Dedifferentiated amniotic fluid mesenchymal stem cell (primary cell): ENCODE data around the gene ALDH1B1.
"Not testable (repeated sequence)": the region's sequence is repeated elsewhere in the genome, so short reads cannot be mapped to it uniquely, and the experiment has no call there.

Experiments used
- DNase-seq: peaks from one replicate; pipeline ENCODE4 v3.0.0-alpha.2; 2016; ENCODE audit errors: extremely low spot score

Gene ALDH1B1

DNA sequence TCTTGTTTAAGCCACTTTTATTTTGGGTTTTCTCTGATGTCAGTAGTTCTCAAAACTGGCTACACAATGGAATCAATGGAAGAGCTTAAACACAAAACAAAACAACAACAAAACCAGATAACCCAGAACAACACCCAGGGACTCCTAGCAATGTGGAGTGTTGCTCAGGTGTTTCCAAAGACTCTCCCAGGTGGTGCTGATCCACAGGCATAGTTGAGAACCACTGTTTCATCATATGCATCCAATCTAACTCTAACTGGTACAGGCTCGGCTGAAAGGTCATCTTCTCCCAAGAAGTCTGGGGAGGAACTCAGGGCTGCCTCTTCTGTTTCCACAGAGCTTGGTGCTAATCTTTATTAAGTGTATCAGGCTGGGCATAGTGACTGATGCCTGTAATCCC lies 5.4 kb upstream of the ALDH1B1 start:
- DNase-seq, result no peak

DNA sequence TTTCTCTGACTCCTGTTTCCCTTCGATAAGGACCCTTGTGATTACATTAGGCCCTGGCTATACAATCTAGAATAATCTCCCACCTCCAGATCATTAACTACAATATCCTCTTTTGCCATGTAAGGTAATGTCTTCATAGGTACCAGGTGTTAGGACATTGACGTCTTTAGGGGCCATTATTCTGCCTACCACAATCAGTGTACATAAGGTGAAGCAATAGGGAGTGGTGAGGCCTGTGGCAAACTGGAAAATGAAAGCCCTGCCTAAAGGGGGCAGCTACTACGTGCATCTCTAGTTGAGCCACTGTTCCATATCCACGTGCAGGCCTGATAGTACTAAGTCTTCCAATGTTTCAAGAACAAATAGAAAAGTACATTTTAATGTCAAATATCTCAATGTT lies 4.8 kb upstream of the ALDH1B1 start:
- DNase-seq, result no peak

DNA sequence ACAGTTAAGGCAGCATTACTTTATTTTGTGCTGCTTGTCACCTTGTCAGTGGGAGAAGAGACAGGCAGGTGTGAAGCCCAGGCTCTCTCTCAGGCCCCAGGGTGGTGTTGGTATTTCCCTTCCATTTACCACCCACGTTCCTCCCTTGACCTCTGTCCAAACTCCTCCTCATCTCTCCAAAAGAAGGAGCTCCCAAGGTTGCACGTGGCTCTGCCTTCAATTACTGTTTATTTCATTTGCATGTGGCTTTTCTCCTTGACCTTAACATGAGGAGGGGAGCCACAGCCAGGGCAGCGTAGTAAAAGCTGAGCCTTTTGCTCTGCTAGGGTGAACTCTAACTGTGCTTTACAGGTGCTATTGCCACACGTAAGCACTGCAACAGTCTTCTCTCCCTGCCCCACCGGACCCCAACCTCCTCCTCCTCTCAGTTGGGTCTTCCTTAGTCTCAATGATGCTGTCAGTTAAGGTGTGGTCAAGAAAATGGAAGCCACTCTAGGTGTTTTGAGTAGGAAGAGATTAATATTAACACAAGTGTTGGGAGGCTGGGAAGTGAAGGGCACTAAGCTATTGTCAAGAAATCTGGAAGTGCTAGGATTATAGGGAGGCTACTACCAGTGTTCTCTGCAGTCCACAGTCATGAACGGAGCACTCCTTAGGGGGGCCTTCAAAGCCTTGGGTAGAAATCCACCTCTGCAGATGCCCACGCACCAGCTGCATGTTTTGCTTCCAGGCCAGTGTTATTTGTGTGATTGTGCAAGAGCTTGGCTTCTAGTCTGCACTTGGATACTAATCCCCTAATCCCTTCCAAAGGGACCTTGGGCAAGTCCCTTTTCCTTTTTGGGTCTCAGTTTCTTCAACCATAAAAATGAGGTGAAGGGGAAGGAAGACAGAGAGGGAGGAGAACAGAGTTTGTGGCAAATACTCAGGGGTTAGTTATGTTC lies 3.9 kb upstream of the ALDH1B1 start:
- no peak for DNase-seq

DNA sequence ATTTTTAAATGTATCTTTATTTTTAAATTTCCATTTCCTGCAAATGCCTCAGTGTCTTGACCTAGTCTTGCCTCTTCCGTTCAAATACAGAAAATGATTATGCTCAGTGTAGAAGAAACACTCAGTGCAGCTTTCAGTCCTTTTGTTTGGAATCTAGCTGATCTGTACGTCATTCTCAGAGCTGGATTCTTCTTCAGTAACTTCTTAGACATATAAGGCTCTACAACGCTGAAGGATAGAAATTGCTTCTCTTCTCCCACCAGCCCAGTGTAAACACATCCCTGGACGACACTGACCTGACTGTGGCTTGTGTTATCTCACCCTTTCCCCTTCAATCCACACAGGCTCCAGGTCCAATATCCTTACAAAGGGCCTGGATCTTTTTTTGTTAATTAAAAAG lies 3.2 kb upstream of the ALDH1B1 start:
- DNase-seq, result peak; percentile 21

DNA sequence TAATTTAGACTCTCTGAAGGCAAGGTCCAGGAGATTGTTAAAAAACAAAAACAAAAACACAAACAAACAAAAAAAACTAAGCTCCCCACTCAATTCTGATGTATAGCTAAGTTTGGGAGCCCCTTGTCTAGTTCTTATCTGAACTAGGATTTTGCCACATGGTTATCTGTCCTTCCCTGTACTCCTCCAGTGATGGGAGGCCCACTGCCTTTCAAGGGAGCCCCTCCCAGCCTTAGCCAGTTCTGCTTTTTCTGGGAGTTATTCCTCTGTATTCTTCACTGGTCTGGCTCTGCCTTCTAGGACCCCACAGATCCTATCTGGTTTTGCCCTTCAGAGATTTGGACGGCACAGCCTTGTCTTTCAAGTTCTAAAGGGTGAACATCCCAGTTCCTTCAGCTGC lies 2.1 kb upstream of the ALDH1B1 start:
- no peak for DNase-seq

DNA sequence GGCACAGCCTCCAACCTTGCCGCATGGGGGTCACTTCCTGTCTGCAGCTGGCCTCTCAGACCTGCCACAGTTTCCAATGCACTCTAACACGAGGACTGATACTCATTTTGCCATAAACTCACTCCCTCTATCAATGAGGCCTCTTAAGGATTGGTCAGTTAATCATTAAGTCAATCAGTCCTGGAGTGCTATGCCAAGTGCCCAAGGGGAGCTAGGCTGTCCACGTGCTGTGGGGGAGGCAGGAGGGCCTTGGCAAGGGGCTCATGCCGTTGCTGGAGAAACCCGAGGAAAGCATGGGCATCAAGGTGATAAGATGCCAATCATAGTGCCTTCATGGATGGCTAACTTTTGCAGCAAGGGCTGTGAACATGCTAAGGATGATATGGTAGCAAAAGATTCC lies 1.7 kb upstream of the ALDH1B1 start:
- no peak for DNase-seq

DNA sequence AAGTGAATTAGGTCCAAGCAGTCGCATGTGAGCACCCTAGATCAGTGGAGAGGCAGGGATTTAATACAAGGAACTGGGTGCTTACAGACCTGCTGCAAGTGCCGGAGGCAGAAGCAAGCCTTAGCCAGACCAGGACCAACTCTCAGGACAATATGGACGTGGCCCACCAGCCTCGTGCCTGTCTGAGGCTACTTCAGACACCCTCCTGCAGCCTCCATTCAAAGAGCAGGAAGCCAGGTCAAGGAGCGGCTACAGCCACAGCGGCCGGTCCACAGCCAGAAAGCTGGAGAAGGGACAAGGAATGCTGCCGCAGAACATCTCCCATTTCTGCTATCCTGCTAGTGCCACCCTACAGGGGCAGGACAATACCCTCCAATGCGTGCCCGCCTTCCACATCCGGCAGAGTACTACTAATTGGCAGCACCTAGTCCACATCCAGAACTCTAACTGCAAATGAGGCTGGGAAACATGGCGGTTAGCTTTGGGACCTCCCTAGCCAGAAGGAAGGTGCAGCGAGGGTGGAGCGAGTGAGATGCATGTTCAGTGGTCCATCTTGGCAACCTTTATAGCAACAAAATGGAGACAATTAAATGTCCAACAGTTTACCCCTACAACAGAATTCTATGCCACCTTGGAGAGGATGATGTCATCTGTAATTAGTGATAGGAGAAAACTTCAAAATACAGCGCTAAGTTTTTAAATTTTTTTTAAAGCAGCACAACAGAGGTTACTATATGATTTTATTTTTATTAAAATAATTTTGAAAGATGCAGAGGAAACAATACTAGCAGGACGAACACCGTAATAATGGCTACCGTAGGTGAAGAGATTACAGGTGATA lies 1.0 kb upstream of the ALDH1B1 start:
- no peak for DNase-seq

DNA sequence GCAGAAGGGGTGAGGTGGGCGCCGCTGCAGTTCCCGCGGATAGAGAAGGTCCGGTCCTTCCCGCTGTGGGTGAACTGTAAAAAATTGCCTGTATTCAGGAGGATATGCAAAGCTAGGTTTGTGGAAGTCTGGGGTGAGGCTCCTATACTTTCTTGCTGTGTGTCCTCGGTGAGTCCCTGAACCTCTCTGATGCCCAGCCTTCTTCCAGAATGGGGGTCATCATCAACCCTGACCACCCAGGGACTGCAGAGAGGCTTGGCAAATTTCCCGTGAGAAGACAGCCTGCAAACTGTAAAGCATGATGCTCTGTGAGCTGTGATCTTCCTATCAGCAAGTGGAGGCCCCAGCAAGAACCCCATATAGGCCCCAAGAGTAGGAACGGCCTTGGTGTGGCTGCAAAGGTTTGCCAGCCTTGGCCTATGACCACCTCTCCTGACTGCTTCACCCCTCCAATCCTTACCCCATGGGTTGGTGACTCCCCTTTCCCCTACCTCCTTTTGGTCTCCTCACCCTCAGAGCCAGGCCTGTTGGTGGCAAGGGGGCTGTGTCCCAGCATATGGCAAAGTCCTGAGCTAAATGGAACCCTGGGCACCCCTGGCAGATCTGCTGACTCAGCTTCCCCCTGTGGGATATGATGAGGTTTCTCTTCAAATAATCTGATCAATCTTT lies 760 bp downstream of the ALDH1B1 start:
- DNase-seq, result no peak

DNA sequence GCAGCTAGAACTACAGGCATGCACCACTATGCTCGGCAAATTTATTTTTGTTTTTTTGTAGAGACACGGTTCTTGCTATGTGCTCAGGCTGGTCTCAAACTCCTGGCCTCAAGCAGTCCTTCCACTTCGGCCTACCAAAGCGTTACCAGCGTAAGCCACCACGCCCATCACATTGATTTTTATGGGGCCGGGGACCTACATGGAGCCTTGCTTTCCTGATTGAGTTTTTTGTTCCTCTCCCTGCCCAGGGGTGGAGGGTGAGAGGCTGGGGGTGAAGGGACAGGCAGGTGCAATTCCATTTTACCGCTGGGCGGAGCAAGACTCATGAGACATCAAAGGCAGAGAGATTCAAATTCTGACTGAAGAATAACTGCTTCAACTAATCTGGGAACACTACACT lies 1.9 kb downstream of the ALDH1B1 start:
- DNase-seq, result no peak

DNA sequence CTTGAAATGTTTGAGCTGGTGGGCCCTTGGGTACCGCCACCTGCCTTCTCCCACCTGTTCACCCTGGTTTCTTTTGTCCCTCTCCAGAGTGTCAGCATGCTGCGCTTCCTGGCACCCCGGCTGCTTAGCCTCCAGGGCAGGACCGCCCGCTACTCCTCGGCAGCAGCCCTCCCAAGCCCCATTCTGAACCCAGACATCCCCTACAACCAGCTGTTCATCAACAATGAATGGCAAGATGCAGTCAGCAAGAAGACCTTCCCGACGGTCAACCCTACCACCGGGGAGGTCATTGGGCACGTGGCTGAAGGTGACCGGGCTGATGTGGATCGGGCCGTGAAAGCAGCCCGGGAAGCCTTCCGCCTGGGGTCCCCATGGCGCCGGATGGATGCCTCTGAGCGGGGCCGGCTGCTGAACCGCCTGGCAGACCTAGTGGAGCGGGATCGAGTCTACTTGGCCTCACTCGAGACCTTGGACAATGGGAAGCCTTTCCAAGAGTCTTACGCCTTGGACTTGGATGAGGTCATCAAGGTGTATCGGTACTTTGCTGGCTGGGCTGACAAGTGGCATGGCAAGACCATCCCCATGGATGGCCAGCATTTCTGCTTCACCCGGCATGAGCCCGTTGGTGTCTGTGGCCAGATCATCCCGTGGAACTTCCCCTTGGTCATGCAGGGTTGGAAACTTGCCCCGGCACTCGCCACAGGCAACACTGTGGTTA lies 3.3 kb downstream of the ALDH1B1 start:
- DNase-seq, result no peak

DNA sequence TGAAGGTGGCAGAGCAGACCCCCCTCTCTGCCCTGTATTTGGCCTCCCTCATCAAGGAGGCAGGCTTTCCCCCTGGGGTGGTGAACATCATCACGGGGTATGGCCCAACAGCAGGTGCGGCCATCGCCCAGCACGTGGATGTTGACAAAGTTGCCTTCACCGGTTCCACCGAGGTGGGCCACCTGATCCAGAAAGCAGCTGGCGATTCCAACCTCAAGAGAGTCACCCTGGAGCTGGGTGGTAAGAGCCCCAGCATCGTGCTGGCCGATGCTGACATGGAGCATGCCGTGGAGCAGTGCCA lies 3.8 kb downstream of the ALDH1B1 start:
- DNase-seq, result no peak

DNA sequence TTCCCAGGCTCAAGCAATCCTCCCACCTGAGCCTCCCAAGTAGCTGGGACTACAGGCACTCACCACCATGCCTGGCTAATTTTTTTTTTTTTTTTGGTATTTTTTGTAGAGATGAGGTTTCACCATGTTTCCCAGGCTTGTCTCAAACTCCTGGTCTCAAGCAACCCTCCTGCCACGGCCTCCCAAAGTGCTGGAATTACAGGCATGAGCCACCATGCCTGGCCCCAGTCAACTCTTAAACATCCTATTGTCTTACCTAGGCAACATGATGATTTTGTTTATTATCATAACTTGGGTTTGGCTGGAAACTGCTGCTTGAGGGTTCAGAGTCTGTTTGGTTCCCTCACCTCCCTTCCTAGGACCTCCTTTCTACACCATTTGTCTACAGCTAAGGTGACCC lies 6.7 kb downstream of the ALDH1B1 start:
- not testable (repeated sequence) for DNase-seq

DNA sequence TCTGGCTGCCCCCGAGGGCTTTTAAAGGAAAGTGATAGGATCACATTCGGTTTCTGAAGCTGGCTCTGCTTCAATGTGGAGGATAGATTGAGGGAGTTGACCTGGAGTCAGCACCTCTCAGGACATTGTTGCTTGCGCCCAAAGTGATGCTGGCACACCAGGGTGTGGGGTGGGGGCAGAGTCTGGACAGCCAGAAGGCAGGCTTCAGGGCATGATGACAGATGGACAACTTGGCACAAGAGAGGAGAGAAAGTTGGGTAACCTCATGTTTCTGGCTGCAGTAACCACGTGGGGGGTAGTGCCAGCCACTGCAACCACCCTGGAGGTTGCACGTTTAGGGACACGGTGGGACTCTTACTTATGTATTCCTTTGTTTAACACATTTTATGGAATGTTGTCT lies 9.5 kb downstream of the ALDH1B1 start:
- DNase-seq, result no peak

DNA sequence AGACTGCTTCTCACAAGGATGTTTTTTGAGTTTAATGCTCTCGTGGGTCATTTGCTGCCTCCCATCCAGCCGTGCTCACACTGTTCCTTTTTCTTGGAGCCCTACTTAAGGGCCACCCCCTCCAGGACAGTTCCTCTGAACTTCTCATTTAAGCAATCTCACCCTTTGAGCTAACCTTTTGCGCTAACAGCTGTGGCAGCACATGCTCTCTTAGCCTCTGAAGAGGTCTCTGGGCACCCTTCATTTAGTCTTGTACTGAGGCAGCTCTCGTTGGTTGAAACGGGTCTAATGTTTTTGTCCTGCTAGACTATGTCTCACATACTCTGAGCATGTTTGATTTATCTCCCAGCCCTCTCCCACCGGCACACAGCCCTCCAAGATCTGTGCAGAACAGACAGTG lies 11.8 kb downstream of the ALDH1B1 start:
- no peak for DNase-seq

DNA sequence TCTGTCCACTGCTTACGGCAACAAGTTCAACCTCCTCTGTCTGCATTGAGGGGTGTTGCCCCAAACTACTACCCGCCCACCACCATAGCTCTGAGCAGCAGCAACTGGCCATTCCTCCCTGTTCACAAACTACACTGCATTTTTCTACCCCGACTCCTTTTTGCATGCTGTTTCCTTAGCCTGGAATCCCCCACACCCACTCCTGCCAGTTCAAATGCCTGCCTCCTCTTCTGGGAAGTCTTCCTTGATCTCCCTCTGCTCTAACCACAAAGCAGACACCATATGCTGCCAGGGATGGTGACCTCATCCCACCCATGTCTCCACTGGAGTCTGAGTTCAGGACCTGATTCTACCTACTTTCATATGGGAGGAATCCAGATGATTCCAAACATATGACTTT lies 13.3 kb downstream of the ALDH1B1 start:
- DNase-seq, result no peak

DNA sequence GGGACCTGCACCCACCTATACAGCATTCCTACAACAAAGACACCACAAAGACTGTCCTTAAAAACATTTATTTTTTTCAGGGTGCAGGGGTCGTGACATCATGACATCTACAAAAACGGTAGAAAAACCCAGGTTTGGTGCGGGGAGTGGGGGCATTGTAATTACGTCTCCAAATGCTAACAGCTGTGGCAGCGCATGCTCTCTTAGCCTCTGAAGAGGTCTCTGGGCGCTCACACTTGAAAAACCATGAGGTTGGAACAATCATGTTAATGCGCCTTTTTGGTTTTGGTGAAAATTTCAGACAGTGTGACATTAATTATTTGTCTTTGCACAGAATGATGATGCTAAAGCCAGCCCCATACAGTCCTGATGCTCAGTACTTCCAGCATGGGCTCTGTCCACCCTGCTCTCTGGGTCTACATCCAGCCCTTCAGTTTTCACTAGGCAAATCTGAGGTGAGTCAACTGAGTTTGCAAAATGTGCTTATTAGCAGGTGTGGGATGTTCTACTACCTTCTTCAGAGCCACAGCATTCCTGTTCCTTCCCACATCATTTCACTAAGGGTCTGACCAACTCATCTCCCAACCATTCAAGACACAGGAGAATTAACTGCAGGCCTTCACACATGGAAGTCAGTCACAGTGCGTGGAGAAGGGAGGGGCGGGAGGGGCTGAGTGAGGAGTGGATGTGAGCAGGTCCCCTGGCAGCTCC lies 14.1 kb downstream of the ALDH1B1 start:
- DNase-seq, result no peak

DNA sequence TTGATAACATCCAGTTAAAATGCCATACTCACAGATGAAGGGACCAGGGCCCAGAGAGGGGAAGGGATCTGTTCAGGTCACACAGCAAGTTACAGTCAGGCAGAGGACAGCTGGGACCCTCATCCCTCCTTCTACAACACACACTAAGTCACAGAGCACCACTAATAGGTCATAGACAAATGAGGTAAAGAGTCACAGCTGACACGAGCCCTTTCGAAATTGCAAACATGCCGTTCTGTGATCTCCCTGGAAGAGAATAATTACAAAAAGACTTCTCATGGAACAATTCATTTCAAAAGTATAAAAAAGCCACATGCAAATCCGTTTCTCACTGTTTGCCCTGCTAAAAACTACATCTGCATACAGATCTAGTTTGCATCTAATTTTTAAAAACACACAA lies 16.2 kb downstream of the ALDH1B1 start:
- no peak for DNase-seq

DNA sequence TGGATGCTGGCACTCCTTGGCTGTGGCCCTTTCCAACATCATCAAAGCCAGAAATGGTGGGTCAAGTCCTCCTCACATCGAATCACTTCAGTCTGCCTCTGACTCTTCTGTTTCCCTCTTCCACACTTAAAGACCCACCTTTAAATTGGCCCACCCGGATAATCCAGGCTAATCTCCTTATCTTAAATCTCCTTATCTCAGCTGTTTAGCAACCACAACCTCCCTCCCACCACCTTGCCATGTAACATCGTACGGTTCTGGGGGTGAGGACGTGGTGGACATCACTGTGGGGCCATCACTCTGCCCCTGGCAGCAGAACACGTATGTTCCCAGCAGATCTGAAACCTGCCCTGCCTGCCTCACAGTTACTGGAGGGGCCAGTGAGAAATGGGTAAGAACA lies 20.2 kb downstream of the ALDH1B1 start:
- no peak for DNase-seq

DNA sequence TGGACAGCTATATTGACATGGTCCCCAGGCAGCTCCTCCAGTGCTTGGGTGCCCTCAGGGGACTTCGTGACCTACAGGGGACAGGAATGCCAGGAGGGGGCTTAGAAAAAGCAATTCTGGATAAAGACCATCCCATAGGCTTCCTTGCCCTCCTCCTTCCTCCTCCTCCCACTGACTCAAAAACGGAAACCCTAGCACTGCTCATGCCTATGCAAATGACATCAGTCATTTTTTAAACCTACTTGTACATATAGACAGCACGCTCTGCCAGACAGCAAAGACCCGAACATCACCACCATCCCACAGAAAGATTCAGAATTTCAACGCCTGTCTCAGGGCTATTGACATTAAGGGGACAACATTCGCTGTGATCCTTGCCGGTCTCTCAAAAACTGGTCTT lies 20.8 kb downstream of the ALDH1B1 start:
- DNase-seq, result no peak

DNA sequence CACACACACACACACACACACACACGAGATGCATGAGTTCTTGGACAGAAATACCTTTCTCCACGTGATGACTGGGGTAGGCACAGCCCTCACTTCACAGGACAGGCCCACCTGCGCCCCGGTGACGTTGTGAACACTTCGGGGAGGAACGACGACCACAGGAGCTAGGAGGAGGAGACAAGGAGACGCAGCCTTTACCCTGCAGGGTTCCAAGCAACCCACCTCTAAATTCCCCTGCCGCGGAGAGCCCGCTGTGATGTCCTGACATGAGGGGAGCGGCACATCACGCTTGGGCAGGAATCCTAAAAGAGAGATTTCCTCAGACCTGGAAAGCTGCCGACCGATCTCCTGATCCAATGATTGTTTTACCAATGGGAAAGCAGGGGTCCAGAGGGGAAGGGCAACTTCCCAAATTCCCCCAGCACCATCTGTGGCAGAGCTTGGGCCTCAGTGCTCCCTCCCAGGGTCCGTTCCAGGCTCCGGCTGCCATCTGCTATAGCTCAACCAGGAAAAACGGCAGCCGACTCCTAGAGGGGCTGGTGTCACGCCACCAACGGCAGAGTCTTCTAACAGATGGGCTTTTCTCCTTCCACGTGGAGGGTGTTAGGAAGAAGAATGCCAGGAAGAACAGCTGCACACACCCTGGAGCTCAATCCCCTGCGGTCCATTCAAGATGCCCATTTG lies 21.7 kb downstream of the ALDH1B1 start:
- no peak for DNase-seq

DNA sequence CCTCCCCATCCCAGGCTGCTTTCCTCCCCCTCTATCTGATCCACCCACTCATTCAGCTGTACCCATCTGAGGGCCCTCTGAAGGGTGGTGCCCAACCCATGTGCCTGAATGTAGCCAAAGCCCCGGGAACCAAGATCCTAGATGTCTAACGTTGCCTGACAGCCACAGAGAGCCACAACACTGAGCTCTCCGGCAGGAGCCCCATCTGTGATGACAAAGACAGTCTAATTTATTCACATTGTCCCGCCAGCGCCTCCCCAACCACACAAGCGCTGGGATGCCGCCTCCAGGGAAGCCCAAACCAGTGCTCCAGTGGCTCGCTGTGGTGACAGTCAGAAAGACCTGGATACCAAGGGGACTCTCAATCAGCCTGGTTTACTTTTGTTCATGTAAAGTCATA lies 23.4 kb downstream of the ALDH1B1 start:
- DNase-seq, result no peak
